ENCODE results near the gene TRAPPC3L. TPM values are rescaled to one million over a fixed set of nuclear protein-coding genes. Genes with fewer than 3 reads are reported as not detected.

TRAPPC3L gene
- total and polyA plus RNA-seq, 10 donors, result 0.33 to 6.3 (median 2.9) TPM

GRCh38 chr6:116446399-116446798, 99.1 kb downstream of the TRAPPC3L start:
- Histone ChIP-seq H3K27me3 (replicated peaks in 1 of 7) (no peaks in the 10 kb centered on the region), H3K9me3 (no peaks in the 10 kb centered on the region), H3K4me1 (peaks cover 0 to 84% (median 48%) of the 10 kb centered on the region in 6 donors), H3K27ac (peak overlapping the region in 2 of 8 donors; percentile 65 to 76), H3K4me3 (no peak overlapping the region), H3K36me3 (no peaks in the 10 kb centered on the region)
- DNase-seq, result no peak
- WGBS, 5 donors, result 53 to 80% (median 71%) methylated on average over 1 of the region's 1 CpG
- intact Hi-C loops (cut with DNase I; ENCODE audit: low total_unique reads), result no loop called here
- no peak for TF ChIP-seq CTCF (IDR thresholded peaks at IDR 0.05 in 8 of 11, conservative IDR thresholded peaks at IDR 0.05 in 3 of 11)
- no peak for TF ChIP-seq POLR2AphosphoS5 (IDR thresholded peaks at IDR 0.05)
- TF ChIP-seq POLR2A (IDR thresholded peaks at IDR 0.05), result no peak

GRCh38 chr6:116445102-116445501, 100.4 kb downstream of the TRAPPC3L start:
- peak overlapping the region in 1 of 8 donors; percentile 16 for H3K27ac ChIP-seq
- intact Hi-C loops (cut with DNase I; ENCODE audit: low total_unique reads), result no loop called here
- no peaks in the 10 kb centered on the region for H3K36me3 ChIP-seq
- H3K9me3 ChIP-seq, result no peaks in the 10 kb centered on the region
- H3K4me3 ChIP-seq, result no peak overlapping the region
- H3K27me3 ChIP-seq (replicated peaks in 1 of 7), result no peaks in the 10 kb centered on the region
- no peak for TF ChIP-seq POLR2A (IDR thresholded peaks at IDR 0.05)
- peak in 1 of 3 donors; percentile 41 for TF ChIP-seq POLR2AphosphoS5 (IDR thresholded peaks at IDR 0.05)
- 56 to 62% (median 57%) methylated on average over 5 of the region's 5 CpGs for WGBS, 5 donors
- no peak for DNase-seq
- peaks cover 0 to 71% (median 38%) of the 10 kb centered on the region in 6 donors for H3K4me1 ChIP-seq

Other genes starting within 250 kb of the TRAPPC3L start
- gene DSE, start 174.7 kb downstream of the TRAPPC3L start, total RNA-seq, result 10 to 100 TPM; 52.9 to 82.3 (median 65.4) TPM
- 1 to 10 TPM; 8.2 to 9.4 (median 9.2) TPM for gene DSE, start 174.7 kb downstream of the TRAPPC3L start, polyA plus RNA-seq
- 100 to 1,000 TPM in 6 of 7 donors, 10 to 100 TPM in 1; 84.2 to 212 (median 168) TPM for gene CALHM6, start 84.3 kb downstream of the TRAPPC3L start, total RNA-seq
- gene CALHM6, start 84.3 kb downstream of the TRAPPC3L start, polyA plus RNA-seq, result 100 to 1,000 TPM; 157 to 209 (median 171) TPM
- gene CALHM5, start 34.0 kb downstream of the TRAPPC3L start, total RNA-seq, result 1 to 10 TPM; 1.3 to 2.6 (median 2.3) TPM
- under 1 TPM; 0.24 to 0.67 (median 0.35) TPM for gene CALHM5, start 34.0 kb downstream of the TRAPPC3L start, polyA plus RNA-seq
- not detected for gene CALHM4, start 8.1 kb upstream of the TRAPPC3L start, total RNA-seq
- gene CALHM4, start 8.1 kb upstream of the TRAPPC3L start, polyA plus RNA-seq, result not detected
- gene RWDD1, start 25.8 kb upstream of the TRAPPC3L start, total RNA-seq, result 10 to 100 TPM; 25.8 to 50.0 (median 30.8) TPM
- gene RWDD1, start 25.8 kb upstream of the TRAPPC3L start, polyA plus RNA-seq, result 10 to 100 TPM; 45.2 to 57.5 (median 50.5) TPM
- 1 to 10 TPM in 3 of 7 donors, under 1 TPM in 4; 0.27 to 1.8 (median 0.77) TPM for gene RSPH4A, start 70.8 kb upstream of the TRAPPC3L start, total RNA-seq
- gene RSPH4A, start 70.8 kb upstream of the TRAPPC3L start, polyA plus RNA-seq, result under 1 TPM; 0.17 to 0.59 (median 0.29) TPM
- gene ZUP1, start 123.1 kb upstream of the TRAPPC3L start, total RNA-seq, result 10 to 100 TPM; 12.8 to 17.5 (median 14.6) TPM
- gene ZUP1, start 123.1 kb upstream of the TRAPPC3L start, polyA plus RNA-seq, result 10 to 100 TPM; 11.6 to 19.6 (median 11.8) TPM
- 10 to 100 TPM; 11.7 to 29.6 (median 21.4) TPM for gene KPNA5, start 135.5 kb upstream of the TRAPPC3L start, total RNA-seq
- 1 to 10 TPM; 3.0 to 4.2 (median 3.9) TPM for gene KPNA5, start 135.5 kb upstream of the TRAPPC3L start, polyA plus RNA-seq
- gene FAM162B, start 220.0 kb upstream of the TRAPPC3L start, total RNA-seq, result not detected
- gene FAM162B, start 220.0 kb upstream of the TRAPPC3L start, polyA plus RNA-seq, result under 1 TPM; 0.20 to 0.67 (median 0.38) TPM